GM21526 (cell line): ENCODE data around the gene TGFB2.
A peak's percentile ranks its signal among the peaks of the same experiment; 100 is the strongest.

Experiments used
- ATAC-seq: cut with Tn5 transposase; IDR thresholded peaks from one replicate; pipeline ENCODE4 v1.9.1; 2021; ENCODE audit warnings: moderate library complexity; ENCODE audit not compliant: unreplicated experiment, low FRiP score

Gene TGFB2

DNA sequence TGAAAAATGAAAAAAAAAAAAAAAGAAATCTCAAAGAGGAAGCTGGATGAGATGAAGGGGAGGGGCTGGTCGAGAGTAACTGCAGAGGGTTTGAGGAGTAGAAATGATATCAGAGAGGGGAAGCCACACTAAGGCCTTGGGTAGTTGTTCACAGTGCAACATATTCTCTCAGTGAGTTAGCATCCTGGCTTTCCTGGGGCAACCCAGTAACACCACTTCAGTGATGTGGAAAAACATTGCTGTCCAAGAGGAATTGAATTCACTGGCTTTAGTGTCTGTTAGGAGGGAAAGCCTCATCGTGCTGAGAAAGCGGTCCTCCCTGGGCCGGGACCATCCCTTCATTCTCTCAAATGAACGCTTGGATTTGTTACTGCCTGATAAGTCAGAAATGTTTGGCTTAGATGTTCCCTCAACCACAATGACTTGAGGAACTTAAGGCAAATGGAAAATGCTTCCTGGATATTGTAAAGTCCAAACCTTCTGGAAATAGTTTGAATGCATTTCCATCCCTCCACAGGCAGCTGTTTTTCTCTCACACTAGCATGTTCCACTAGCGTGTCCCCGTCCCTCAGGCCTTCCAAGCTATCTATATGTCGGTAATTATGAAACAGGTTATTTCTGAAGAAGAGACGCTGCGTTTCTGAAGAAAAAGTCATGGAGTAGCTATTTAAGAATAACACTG, 12.2 kb downstream of the TGFB2 start:
- ATAC-seq: no peak

GRCh38 chr1:218357893-218358232, 12.7 kb downstream of the TGFB2 start:
- ATAC-seq: no peak

DNA sequence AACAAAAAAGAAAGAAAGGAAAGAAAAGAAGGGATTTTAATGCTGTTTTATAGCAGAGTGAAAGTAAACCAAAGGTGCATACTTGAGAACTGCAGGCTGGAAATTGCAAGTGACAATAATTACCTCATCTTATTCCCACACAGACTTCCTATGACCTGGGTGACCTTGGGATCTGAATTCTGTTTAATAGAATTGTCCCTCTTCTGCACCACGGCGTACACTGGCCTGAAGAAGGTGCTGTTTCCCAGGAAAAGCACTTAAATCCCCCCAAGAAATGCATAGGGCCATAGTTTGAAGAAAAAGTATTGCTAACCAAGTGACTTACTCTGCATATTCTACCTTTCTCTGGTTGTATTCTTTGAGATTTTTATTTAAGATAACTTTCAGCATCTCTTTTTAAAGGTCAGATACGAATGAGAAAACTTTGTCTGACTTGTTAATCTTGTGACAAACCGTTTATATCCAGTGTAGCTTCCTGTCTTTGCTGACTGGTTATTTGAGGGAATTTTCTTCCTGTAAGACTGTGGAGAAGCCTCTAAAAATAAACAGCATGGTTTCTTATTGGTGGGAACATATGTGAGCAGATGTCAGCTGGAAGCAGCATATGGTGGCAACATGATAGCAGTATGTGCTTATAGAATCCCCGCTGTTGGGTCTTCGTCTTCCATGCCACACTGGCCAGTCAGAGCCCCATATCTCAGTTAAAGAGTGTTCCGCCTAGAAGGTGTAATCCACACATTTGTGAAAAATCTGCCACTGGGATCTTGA, 16.3 kb downstream of the TGFB2 start:
- no peak for ATAC-seq

GRCh38 chr1:218362418-218363076, 17.4 kb downstream of the TGFB2 start:
- no peak for ATAC-seq

DNA sequence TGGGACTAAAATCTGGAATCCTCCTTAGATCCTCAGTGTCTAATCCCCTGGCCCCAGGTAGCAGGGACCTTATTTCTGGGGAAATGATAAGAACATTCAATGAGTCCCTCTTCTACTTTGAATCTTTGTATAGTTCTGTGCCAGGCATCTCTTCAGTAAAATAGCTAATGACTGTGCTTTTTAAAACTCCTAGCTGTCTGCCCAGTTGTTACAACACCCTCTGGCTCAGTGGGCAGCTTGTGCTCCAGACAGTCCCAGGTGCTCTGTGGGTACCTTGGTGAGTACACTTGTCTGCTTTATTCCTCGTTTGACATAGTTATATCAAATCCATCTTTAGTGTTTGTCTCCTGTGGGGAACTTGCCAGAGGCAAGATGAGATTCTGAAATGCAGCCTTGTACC, 18.0 kb downstream of the TGFB2 start:
- no peak for ATAC-seq

GRCh38 chr1:218364028-218364710, 19.0 kb downstream of the TGFB2 start:
- ATAC-seq: no peak

- ATAC-seq: no peak
These were observed 20.3 kb downstream of the TGFB2 start for GRCh38 chr1:218365226-218365999.

DNA sequence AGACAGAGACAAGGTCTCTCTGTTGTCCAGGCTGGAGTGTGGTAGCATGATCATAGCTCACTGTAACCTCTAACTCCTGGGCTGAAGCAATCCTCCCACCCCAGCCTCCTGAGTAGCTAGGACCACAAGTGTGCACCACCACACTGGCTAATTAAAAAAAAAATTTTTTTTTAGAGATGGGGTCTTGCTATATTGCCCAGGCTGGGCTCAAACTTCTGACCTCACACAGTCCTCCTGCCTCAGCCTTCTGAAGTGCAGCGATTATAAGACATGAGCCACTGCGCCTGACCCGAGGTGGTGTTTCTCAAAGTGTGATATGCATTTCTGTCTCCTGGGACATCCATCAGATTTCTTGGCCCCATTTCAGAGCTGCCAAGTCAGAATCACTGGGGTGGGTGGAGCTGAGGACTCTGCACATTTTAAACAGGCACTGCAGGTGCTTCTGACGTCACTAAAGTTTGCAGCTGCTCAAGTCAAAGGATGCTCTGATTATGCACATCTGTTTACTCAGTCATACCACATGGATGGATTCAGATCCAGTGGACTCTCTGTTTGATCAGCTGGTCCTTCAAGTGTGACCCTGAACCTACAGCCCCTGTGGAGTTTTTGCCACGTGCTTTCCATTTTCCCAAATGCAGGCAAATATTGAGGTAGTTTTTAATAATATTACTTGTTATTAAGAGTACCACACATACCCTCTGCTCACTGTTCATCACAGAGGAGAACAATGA, 21.4 kb downstream of the TGFB2 start:
- no peak for ATAC-seq

- ATAC-seq: no peak
These were observed 22.0 kb downstream of the TGFB2 start for GRCh38 chr1:218367118-218367517.

DNA sequence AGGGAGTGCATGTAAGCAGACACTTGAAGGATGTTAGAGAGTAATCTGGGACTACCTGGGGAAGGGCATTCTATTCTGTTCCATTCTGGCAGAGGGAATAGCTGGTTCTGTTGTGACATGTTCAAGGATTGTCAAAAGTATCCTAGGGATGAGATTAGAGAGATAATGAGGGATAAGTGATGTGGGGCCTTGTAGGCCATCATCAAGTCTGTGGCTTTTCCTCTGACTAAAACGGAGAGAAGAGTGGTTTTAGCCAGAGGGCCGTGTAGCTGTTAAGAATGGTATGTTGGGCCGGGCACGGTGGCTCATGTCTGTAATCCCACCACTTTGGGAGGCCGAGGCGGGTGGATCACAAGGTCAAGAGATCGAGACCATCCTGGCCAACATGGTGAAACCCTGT, 23.6 kb downstream of the TGFB2 start:
- no peak for ATAC-seq

GRCh38 chr1:218369688-218370511, 24.8 kb downstream of the TGFB2 start:
- no peak for ATAC-seq

DNA sequence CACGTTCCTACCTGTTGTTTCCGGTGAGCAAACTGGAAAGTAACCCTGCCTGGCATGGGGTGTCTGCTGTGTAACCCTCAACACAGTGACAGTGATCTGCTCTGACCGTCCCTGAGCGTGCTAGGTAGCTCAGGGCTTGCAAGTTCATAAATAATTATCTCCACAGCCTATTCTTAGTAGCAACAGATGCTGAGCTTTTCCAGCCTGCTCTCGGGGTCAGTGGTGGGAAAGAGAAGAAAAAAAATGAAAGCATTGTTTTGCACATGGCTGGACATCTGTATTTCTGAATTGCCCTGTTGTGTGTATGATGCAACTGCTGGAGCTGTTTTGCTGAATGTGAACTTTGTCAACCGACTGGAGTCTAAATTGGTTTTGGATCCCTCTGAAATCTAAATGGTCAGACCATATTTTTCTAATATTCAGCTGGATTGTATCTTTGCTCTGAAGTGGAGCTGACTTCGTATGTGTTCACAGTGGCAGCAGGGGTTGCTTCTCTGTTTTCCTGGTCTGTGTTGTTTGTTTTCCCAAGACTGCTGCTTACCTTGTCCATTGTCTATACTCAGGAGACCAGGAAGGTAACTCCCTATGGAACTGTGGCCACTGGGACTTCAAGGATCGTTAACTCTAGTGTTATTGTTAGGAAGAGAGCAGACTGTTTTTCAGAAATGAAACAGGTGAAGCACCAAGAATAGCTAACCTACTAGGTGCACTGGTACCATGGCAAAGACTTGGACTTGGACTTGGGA, 27.0 kb downstream of the TGFB2 start:
- ATAC-seq: no peak

GRCh38 chr1:218374401-218375353, 29.5 kb downstream of the TGFB2 start:
- ATAC-seq: no peak

- ATAC-seq: peak; percentile 8
These were observed 31.6 kb downstream of the TGFB2 start for GRCh38 chr1:218376722-218377121.

- peak; percentile 75 for ATAC-seq
These were observed 32.1 kb downstream of the TGFB2 start for GRCh38 chr1:218377143-218377660.

DNA sequence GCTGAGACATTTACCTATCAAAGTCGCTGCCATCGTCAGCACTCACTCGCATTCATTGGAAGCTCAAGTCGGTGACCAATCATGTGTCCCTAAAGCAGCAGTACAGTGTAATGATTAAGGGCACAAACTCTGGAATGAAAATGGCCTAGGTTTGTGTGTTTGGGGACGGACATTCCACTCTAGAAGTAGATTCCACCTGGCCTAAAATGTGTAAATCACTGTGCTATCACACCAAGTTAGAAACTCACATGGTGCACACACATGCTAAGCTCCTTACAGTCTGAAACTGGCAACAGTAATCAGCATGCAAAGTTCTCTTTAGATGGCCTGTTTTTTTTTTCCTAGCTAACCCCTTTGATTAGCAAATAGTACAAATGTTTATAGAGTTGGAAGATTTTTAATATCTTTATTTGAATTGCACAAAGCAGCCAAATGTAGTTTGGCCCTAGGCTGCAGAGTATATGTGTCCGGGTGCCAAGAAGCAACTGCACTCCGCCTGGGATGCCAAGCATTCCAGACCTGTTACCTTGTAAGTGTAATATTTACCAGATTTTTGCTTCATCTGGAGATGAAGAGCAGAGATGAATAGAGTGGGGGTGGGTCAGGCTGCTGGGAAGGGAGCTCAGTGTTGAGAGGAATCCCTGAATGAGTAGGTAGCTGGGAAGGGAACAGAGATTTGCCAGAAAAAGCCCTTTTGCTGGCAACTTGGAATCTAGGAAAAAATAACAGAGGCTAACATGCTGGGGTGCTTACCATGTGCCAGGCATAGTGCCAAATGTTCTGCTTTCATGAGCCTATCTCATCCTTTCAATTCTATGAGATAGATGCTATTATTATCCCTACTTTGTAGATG, 35.2 kb downstream of the TGFB2 start:
- no peak for ATAC-seq
